Esophagus muscularis mucosa (tissue), 4 donors: ENCODE results near the gene SPTB. TPM values are rescaled to one million over a fixed set of nuclear protein-coding genes. Genes with fewer than 3 reads are reported as not detected.
A peak's percentile ranks its signal among the peaks of the same experiment; 100 is the strongest.

Experiments
- DNase-seq: peaks from one replicate; pipeline ENCODE4 v3.0.0-alpha.2; 2017; ENCODE audit errors: extremely low spot score
- H3K27ac ChIP-seq, 4 donors: fragments of 200-600 bp; sonication (generic); replicated peaks in 1 of 4; 1 replicate in 3 of 4; 2 replicates in 1 of 4; pipeline ENCODE4 v1.5.1; 2016 to 2019; ENCODE audit warnings: mild to moderate bottlenecking in 1 of 4
- H3K27me3 ChIP-seq, 4 donors: fragments of 200-600 bp; sonication (generic); one replicate each; pipeline versions ENCODE4 v1.5.1 to v1.6.0; 2016 to 2019
- H3K36me3 ChIP-seq, 4 donors: fragments of 200-600 bp; sonication (generic); one replicate each; pipeline ENCODE4 v1.5.1; 2016 to 2019
- H3K4me1 ChIP-seq, 4 donors: fragments of 200-600 bp; sonication (generic); one replicate each; pipeline ENCODE4 v1.5.1; 2016 to 2019
- H3K4me3 ChIP-seq, 4 donors: fragments of 200-600 bp; sonication (generic); 1 replicate in 2 of 4; 2 replicates in 2 of 4; pipeline ENCODE4 v1.5.1; 2016 to 2019; ENCODE audit warnings: mild to moderate bottlenecking in 4 of 4, moderate library complexity in 1 of 4
- H3K9me3 ChIP-seq, 4 donors: fragments of 200-600 bp; sonication (generic); 1 replicate in 3 of 4; 2 replicates in 1 of 4; pipeline ENCODE4 v1.5.1; 2016 to 2019
- CTCF ChIP-seq, 3 experiments: fragments of 200-600 bp in 2 of 3; fragments of 450-650 bp in 1 of 3; sonication (generic) in 2 of 3; IDR thresholded peaks; one replicate each; pipeline ENCODE4 v1.5.1; 2017 to 2019; ENCODE audit warnings: antibody characterized with exemption in 3 of 3, mild to moderate bottlenecking in 2 of 3, moderate library complexity in 1 of 3
- EP300 ChIP-seq: sonication (generic); formaldehyde crosslinking; IDR thresholded peaks from one replicate; pipeline ENCODE4 v1.6.1; 2017; ENCODE audit warnings: antibody characterized with exemption
- POLR2A ChIP-seq: fragments of 450-650 bp; IDR thresholded peaks from one replicate; pipeline ENCODE4 v1.6.1; 2017; ENCODE audit warnings: antibody characterized with exemption, moderate library complexity, mild to moderate bottlenecking, low read depth
- POLR2AphosphoS5 ChIP-seq, 2 donors: sonication (generic); formaldehyde crosslinking; IDR thresholded peaks; one replicate each; pipeline ENCODE4 v1.6.1; 2017; ENCODE audit warnings: antibody characterized with exemption in 2 of 2
- WGBS: methylation state at CpG from one replicate; pipeline ENCODE4 v1.1.5; 2018; 5-methylcytosine and 5-hydroxymethylcytosine counted together
- intact Hi-C: fragments of 100-400 bp; cut with DNase I; formaldehyde crosslinking; loops from one replicate; pipeline ENCODE4 v1.15.1; 2023
- total RNA-seq, 4 donors: library from RNA; depleted of rRNA; stranded (reverse); fragments of >200 nt; gene quantifications; one replicate each; pipeline versions ENCODE4 v1.1.0 to v1.2.1, GENCODE V29; 2016

The SPTB gene
- total RNA-seq, 4 donors from 2014 or later, result 0.83 to 2.5 (median 1.8) TPM

- intact Hi-C loops, result no loop called here
- 15% methylated on average over 18 of the region's 18 CpGs for WGBS
- no peak for DNase-seq
- Histone ChIP-seq H3K9me3 (no peaks in the 10 kb centered on the region), H3K27ac (peak overlapping the region; percentile 86 to 91 (median 88)), H3K36me3 (no peaks in the 10 kb centered on the region), H3K4me3 (peak overlapping the region; percentile 74 to 87 (median 84)), H3K27me3 (no peaks in the 10 kb centered on the region), H3K4me1 (peaks cover 51 to 77% (median 69%) of the 10 kb centered on the region in 4 donors)
- TF ChIP-seq POLR2AphosphoS5 (IDR thresholded peaks at IDR 0.05) (peak; percentile 27 to 30), POLR2A (no peak), CTCF (IDR thresholded peaks at IDR 0.05) (no peak), EP300 (no peak)
Observed at GRCh38 chr14:64705381-64706118, 174.2 kb downstream of the SPTB start.

- WGBS, result 1% methylated on average over 18 of the region's 51 CpGs
- no peak for DNase-seq
- Histone ChIP-seq H3K36me3 (no peaks in the 10 kb centered on the region), H3K4me1 (peaks cover 45 to 70% (median 62%) of the 10 kb centered on the region in 4 donors), H3K27ac (peak overlapping the region; percentile 86 to 91 (median 88)), H3K4me3 (peak overlapping the region; percentile 74 to 87 (median 84)), H3K9me3 (no peaks in the 10 kb centered on the region), H3K27me3 (no peaks in the 10 kb centered on the region)
- intact Hi-C loops, result no loop called here
- TF ChIP-seq CTCF (IDR thresholded peaks at IDR 0.05) (no peak), EP300 (no peak), POLR2A (no peak), POLR2AphosphoS5 (IDR thresholded peaks at IDR 0.05) (no peak)
Observed at GRCh38 chr14:64704743-64705380, 174.8 kb downstream of the SPTB start.

- Histone ChIP-seq H3K36me3 (no peaks in the 10 kb centered on the region), H3K4me3 (peak within 1 kb of the TSS; percentile 74 to 87 (median 84)), H3K4me1 (peaks cover 42 to 64% (median 56%) of the 10 kb centered on the region in 4 donors), H3K27me3 (no peaks in the 10 kb centered on the region), H3K27ac (peak within 1 kb of the TSS; percentile 86 to 91 (median 88)), H3K9me3 (no peaks in the 10 kb centered on the region)
- TF ChIP-seq POLR2AphosphoS5 (IDR thresholded peaks at IDR 0.05) (peak; percentile 47 to 86), CTCF (IDR thresholded peaks at IDR 0.05) (no peak)
- intact Hi-C loops, result no loop called here
- DNase-seq, result no peak
- 2% methylated on average over 11 of the region's 69 CpGs for WGBS
Observed at GRCh38 chr14:64704143-64704742, 175.5 kb downstream of the SPTB start, which contains the start of gene PLEKHG3. Gene PLEKHG3, plus strand, starts transcription at chr14:64704424. Its CDS starts 23,208 bp downstream, at chr14:64727632.

GRCh38 chr14:64703395-64704142, 176.1 kb downstream of the SPTB start:
- peak overlapping the region; percentile 74 to 87 (median 84) for H3K4me3 ChIP-seq
- TF ChIP-seq POLR2AphosphoS5 (IDR thresholded peaks at IDR 0.05) (no peak), POLR2A (no peak), EP300 (no peak), CTCF (IDR thresholded peaks at IDR 0.05) (no peak)
- DNase-seq, result no peak
- no peaks in the 10 kb centered on the region for H3K9me3 ChIP-seq
- peaks cover 36 to 61% (median 49%) of the 10 kb centered on the region in 4 donors for H3K4me1 ChIP-seq
- intact Hi-C loops, result no loop called here
- no peaks in the 10 kb centered on the region for H3K27me3 ChIP-seq
- 32% methylated on average over 24 of the region's 26 CpGs for WGBS
- H3K27ac ChIP-seq, result peak overlapping the region; percentile 86 to 91 (median 88)
- H3K36me3 ChIP-seq, result no peaks in the 10 kb centered on the region
